Liver (tissue), 9 donors: ENCODE results near the gene SOCS3. TPM values are rescaled to one million over a fixed set of nuclear protein-coding genes. Genes with fewer than 3 reads are reported as not detected.

Source experiments
- DNase-seq: peaks from one replicate; pipeline ENCODE4 v3.0.0-alpha.2; 2017; ENCODE audit warnings: low spot score
- H3K27ac ChIP-seq, 2 donors: one replicate each; pipeline ENCODE4 v1.7.0; 2013; ENCODE audit warnings: inconsistent platforms in 2 of 2, low read length in 2 of 2, control low read depth in 1 of 2, low read depth in 1 of 2, mild to moderate bottlenecking in 1 of 2
- H3K27me3 ChIP-seq, 4 donors: one replicate each; pipeline versions ENCODE4 v1.6.1 to v1.7.0; 2013; ENCODE audit warnings: low read length in 3 of 4, inconsistent platforms in 1 of 4, mild to moderate bottlenecking in 1 of 4, moderate library complexity in 1 of 4; ENCODE audit not compliant: control insufficient read depth in 4 of 4, insufficient read depth in 4 of 4
- H3K36me3 ChIP-seq, 4 donors: one replicate each; pipeline versions ENCODE4 v1.6.1 to v1.7.0; 2013; ENCODE audit warnings: low read length in 3 of 4, mild to moderate bottlenecking in 3 of 4, low read depth in 1 of 4, moderate library complexity in 1 of 4; ENCODE audit not compliant: control insufficient read depth in 4 of 4, insufficient read depth in 3 of 4
- H3K4me1 ChIP-seq, 4 donors: one replicate each; pipeline versions ENCODE4 v1.6.1 to v1.7.0; 2013; ENCODE audit warnings: low read length in 3 of 4, mild to moderate bottlenecking in 3 of 4, moderate library complexity in 1 of 4; ENCODE audit not compliant: control insufficient read depth in 4 of 4, insufficient read depth in 4 of 4
- H3K4me3 ChIP-seq, 3 donors: one replicate each; pipeline versions ENCODE4 v1.6.1 to v1.7.0; 2013; ENCODE audit warnings: low read length in 3 of 3, control low read depth in 1 of 3, low read depth in 1 of 3, mild to moderate bottlenecking in 1 of 3
- H3K9ac ChIP-seq, 2 donors: one replicate each; pipeline ENCODE4 v1.7.0; 2013; ENCODE audit warnings: low read length in 2 of 2, mild to moderate bottlenecking in 2 of 2, moderate library complexity in 2 of 2, control low read depth in 1 of 2, low read depth in 1 of 2
- H3K9me3 ChIP-seq, 4 donors: one replicate each; pipeline versions ENCODE4 v1.6.1 to v1.7.0; 2013; ENCODE audit warnings: low read length in 3 of 4; ENCODE audit not compliant: control insufficient read depth in 4 of 4
- ATF3 ChIP-seq: IDR thresholded peaks from 2 replicates; pipeline ENCODE4 v1.6.1; 2016; ENCODE audit warnings: antibody characterized with exemption
- EGR1 ChIP-seq, 2 donors: IDR thresholded peaks; 2 replicates each; pipeline ENCODE4 v1.6.1; 2016 to 2018; ENCODE audit warnings: antibody characterized with exemption in 2 of 2, low read depth in 2 of 2
- FOXA1 ChIP-seq: IDR thresholded peaks from 2 replicates; pipeline ENCODE4 v1.6.1; 2016; ENCODE audit warnings: antibody characterized with exemption
- FOXA2 ChIP-seq: IDR thresholded peaks from 2 replicates; pipeline ENCODE4 v1.6.1; 2016; ENCODE audit warnings: antibody characterized with exemption
- GABPA ChIP-seq, 2 donors: IDR thresholded peaks in 1 of 2; conservative IDR thresholded peaks in 1 of 2; 2 replicates each; pipeline ENCODE4 v1.6.1; 2016; ENCODE audit warnings: antibody characterized with exemption in 2 of 2, mild to moderate bottlenecking in 1 of 2, moderate library complexity in 1 of 2
- HNF4A ChIP-seq, 2 donors: conservative IDR thresholded peaks; 2 replicates each; pipeline ENCODE4 v1.6.1; 2016; ENCODE audit warnings: antibody characterized with exemption in 2 of 2, mild to moderate bottlenecking in 2 of 2
- HNF4G ChIP-seq: IDR thresholded peaks from 2 replicates; pipeline ENCODE4 v1.6.1; 2016; ENCODE audit warnings: antibody characterized with exemption
- JUND ChIP-seq, 2 donors: IDR thresholded peaks; 2 replicates each; pipeline ENCODE4 v1.6.1; 2016; ENCODE audit warnings: antibody characterized with exemption in 2 of 2
- NR2F2 ChIP-seq: IDR thresholded peaks from 2 replicates; pipeline ENCODE4 v1.6.1; 2016; ENCODE audit warnings: antibody characterized with exemption
- RAD21 ChIP-seq, 2 donors: IDR thresholded peaks; 2 replicates each; pipeline ENCODE4 v1.6.1; 2016; ENCODE audit warnings: antibody characterized with exemption in 2 of 2, mild to moderate bottlenecking in 2 of 2
- REST ChIP-seq: IDR thresholded peaks from 2 replicates; pipeline ENCODE4 v1.6.1; 2016; ENCODE audit warnings: antibody characterized with exemption, mild to moderate bottlenecking
- RXRA ChIP-seq, 2 donors: IDR thresholded peaks; 2 replicates each; pipeline ENCODE4 v1.6.1; 2017 to 2018; ENCODE audit warnings: antibody characterized with exemption in 2 of 2, mild to moderate bottlenecking in 1 of 2
- SP1 ChIP-seq: IDR thresholded peaks from 2 replicates; pipeline ENCODE4 v1.6.1; 2018; ENCODE audit warnings: antibody characterized with exemption, mild to moderate bottlenecking
- TAF1 ChIP-seq: conservative IDR thresholded peaks from 2 replicates; pipeline ENCODE4 v1.6.1; 2016; ENCODE audit warnings: antibody characterized with exemption, mild to moderate bottlenecking
- YY1 ChIP-seq: IDR thresholded peaks from 2 replicates; pipeline ENCODE4 v1.6.1; 2016; ENCODE audit warnings: antibody characterized with exemption, mild to moderate bottlenecking
- ZBTB33 ChIP-seq: IDR thresholded peaks from 2 replicates; pipeline ENCODE4 v1.6.1; 2016; ENCODE audit warnings: antibody characterized with exemption
- whole genome bisulfite sequencing: extraction: QIAGEN DNeasy Blood & Tissue Kit; methylation state at CpG from one replicate; pipeline ENCODE4 v1.1.7; 2013; 5-methylcytosine and 5-hydroxymethylcytosine counted together
- polyA plus RNA-seq, 2 donors: library from polyadenylated mRNA; stranded (reverse) in 1 of 2; unstranded in 1 of 2; fragments of 200-250 nt in 1 of 2; fragments of >200 nt in 1 of 2; fragmentation: Nextera tagmentation in 1 of 2; extraction: Ambion mirVana in 1 of 2; gene quantifications; one replicate each; pipeline versions ENCODE4 v1.2.1 to v1.2.3, GENCODE V29; 2013 to 2015
- total RNA-seq, 2 donors: library from RNA; depleted of rRNA; stranded (reverse); fragments of >200 nt; gene quantifications; one replicate each; pipeline ENCODE4 v1.2.3, GENCODE V29; 2014
- TF ChIP-seq, protein P1 (sequence below): fragments of 150-350 bp; IDR thresholded peaks from 2 replicates; pipeline ENCODE4 v1.5.1; 2017; ENCODE audit warnings: improper control_type of control experiment, low read depth, low read length; ENCODE audit not compliant: missing input control
- TF ChIP-seq, protein P2 (sequence below): IDR thresholded peaks from 2 replicates; pipeline ENCODE4 v1.6.1; 2016; ENCODE audit warnings: antibody characterized with exemption
- donor health status: healthy.
- donor health status: healthy.
- donor health status: healthy.
- donor health status: healthy.
- donor health status: healthy.

Gene SOCS3
- total and polyA plus RNA-seq, 4 donors, result 12.2 to 48.0 (median 18.3) TPM

DNA sequence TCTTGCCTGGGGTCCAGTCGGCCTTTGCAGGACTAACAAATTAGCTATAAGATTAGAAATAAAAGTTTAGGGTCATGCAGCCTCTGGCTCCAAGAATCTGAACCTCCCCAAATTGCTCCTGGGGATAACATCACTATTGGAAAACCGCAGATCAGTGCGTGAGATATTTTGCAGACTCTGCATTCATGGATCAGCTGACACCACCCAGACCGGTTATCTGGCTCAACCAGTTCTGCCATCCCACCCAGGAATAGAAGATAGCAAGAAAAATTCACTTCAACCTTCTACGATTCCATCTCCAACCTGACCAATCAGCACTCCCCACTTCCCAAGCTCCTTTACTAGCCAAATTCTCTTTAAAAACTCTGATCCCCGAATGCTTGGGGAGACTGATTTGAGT lies 14.3 kb upstream of the SOCS3 start (continued):
- TF ChIP-seq HNF4G, result no peak
- no peak for TF ChIP-seq ATF3
- TF ChIP-seq JUND (IDR thresholded peaks at IDR 0.05), result no peak
- no peak for TF ChIP-seq SP1
- no peak for TF ChIP-seq YY1
- TF ChIP-seq FOXA2, result no peak
- TF ChIP-seq RXRA (IDR thresholded peaks at IDR 0.05), result no peak

GRCh38 chr17:78372841-78373240 lies 13.0 kb upstream of the SOCS3 start:
- TF ChIP-seq GABPA (IDR thresholded peaks at IDR 0.05 in 1 of 2, conservative IDR thresholded peaks at IDR 0.05 in 1 of 2) (no peak), RAD21 (IDR thresholded peaks at IDR 0.05) (no peak)

DNA sequence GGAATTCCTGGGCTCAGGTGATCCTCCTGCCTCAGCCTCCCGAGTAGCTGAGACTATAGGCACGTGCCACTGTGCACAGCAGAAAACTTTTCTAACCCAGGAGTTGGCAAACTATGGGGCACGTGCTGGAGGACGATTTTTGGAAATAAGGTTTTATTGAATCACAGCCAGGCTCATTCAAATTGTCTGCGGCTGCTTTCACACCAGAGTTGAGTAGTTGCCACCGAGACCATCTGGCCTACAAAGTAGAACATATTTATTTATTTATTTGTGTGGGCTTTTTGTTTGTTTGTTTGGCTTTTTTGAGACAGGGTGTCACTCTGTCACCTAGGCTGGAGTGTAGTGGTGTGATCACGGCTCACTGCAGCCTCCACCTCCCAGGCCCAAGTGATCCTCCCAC lies 11.2 kb upstream of the SOCS3 start:
- 87% methylated on average over 7 of the region's 7 CpGs for WGBS

More at GRCh38 chr17:78372841-78373240, 13.0 kb upstream of the SOCS3 start:
- Histone ChIP-seq H3K27me3 (no peaks in the 10 kb centered on the region), H3K9me3 (no peaks in the 10 kb centered on the region), H3K4me1 (peaks cover 0 to 4% (median under 1%) of the 10 kb centered on the region in 4 donors), H3K4me3 (no peak overlapping the region), H3K36me3 (no peaks in the 10 kb centered on the region), H3K9ac (no peak overlapping the region), H3K27ac (no peak overlapping the region)
- no peak for DNase-seq
- WGBS, result 76% methylated on average over 5 of the region's 5 CpGs

More for the DNA sequence above, 11.2 kb upstream of the SOCS3 start:
- H3K9ac ChIP-seq, result no peak overlapping the region
- H3K27me3 ChIP-seq, result no peaks in the 10 kb centered on the region
- no peak overlapping the region for H3K4me3 ChIP-seq
- H3K9me3 ChIP-seq, result no peaks in the 10 kb centered on the region
- TF ChIP-seq EGR1 (IDR thresholded peaks at IDR 0.05; ENCODE audit: low read depth in 2 of 2) (no peak), RXRA (IDR thresholded peaks at IDR 0.05) (no peak), GABPA (IDR thresholded peaks at IDR 0.05 in 1 of 2, conservative IDR thresholded peaks at IDR 0.05 in 1 of 2) (no peak), SP1 (no peak), FOXA2 (no peak), FOXA1 (no peak), HNF4A (conservative IDR thresholded peaks at IDR 0.05) (no peak), NR2F2 (no peak), TAF1 (no peak), ATF3 (no peak), JUND (IDR thresholded peaks at IDR 0.05) (no peak), RAD21 (IDR thresholded peaks at IDR 0.05) (no peak), ZBTB33 (no peak), REST (no peak), YY1 (no peak), HNF4G (no peak)
- TF ChIP-seq, protein P1, sequence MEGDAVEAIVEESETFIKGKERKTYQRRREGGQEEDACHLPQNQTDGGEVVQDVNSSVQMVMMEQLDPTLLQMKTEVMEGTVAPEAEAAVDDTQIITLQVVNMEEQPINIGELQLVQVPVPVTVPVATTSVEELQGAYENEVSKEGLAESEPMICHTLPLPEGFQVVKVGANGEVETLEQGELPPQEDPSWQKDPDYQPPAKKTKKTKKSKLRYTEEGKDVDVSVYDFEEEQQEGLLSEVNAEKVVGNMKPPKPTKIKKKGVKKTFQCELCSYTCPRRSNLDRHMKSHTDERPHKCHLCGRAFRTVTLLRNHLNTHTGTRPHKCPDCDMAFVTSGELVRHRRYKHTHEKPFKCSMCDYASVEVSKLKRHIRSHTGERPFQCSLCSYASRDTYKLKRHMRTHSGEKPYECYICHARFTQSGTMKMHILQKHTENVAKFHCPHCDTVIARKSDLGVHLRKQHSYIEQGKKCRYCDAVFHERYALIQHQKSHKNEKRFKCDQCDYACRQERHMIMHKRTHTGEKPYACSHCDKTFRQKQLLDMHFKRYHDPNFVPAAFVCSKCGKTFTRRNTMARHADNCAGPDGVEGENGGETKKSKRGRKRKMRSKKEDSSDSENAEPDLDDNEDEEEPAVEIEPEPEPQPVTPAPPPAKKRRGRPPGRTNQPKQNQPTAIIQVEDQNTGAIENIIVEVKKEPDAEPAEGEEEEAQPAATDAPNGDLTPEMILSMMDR, result no peak
- TF ChIP-seq, protein P2, sequence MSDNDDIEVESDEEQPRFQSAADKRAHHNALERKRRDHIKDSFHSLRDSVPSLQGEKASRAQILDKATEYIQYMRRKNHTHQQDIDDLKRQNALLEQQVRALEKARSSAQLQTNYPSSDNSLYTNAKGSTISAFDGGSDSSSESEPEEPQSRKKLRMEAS, result no peak
- no peaks in the 10 kb centered on the region for H3K4me1 ChIP-seq
- DNase-seq, result no peak
- no peaks in the 10 kb centered on the region for H3K36me3 ChIP-seq
- H3K27ac ChIP-seq, result no peak overlapping the region
